Fibroblast of lung (primary cell): ENCODE results near the gene MOB1A. TPM values are rescaled to one million over a fixed set of nuclear protein-coding genes. Genes with fewer than 3 reads are reported as not detected.
A peak's percentile ranks its signal among the peaks of the same experiment; 100 is the strongest.

Experiments
- DNase-seq, 2 donors: peaks; one replicate each; pipeline versions ENCODE4 v3.0.0 to v3.0.0-alpha.2; 2010; ENCODE audit warnings: low read depth in 2 of 2
- H2AFZ ChIP-seq: 2 replicates; pipeline ENCODE4 v1.5.1; 2012; ENCODE audit warnings: low read length, control low read depth, inconsistent platforms
- H3K27ac ChIP-seq: 2 replicates; pipeline ENCODE4 v1.5.1; 2011; ENCODE audit warnings: low read length, control low read depth; ENCODE audit not compliant: insufficient read depth
- H3K27me3 ChIP-seq: 2 replicates; pipeline ENCODE4 v1.5.1; 2011; ENCODE audit warnings: mild to moderate bottlenecking, low read length; ENCODE audit not compliant: control insufficient read depth, insufficient read depth
- H3K36me3 ChIP-seq: 2 replicates; pipeline ENCODE4 v1.5.1; 2011; ENCODE audit warnings: low read length; ENCODE audit not compliant: control insufficient read depth, insufficient read depth
- H3K4me1 ChIP-seq: 2 replicates; pipeline ENCODE4 v1.5.1; 2011; ENCODE audit warnings: low read length; ENCODE audit not compliant: control insufficient read depth, insufficient read depth; ENCODE audit errors: extremely low read depth
- H3K4me2 ChIP-seq: 2 replicates; pipeline ENCODE4 v1.5.1; 2011; ENCODE audit warnings: low read length, control low read depth; ENCODE audit not compliant: insufficient read depth; ENCODE audit errors: extremely low read depth
- H3K4me3 ChIP-seq, 4 experiments: fragments of 200-600 bp in 1 of 4; sonication (generic) in 1 of 4; replicated peaks in 1 of 4; 2 replicates each; pipeline ENCODE4 v1.5.1; 2011 to 2016; ENCODE audit warnings: low read length in 4 of 4, low read depth in 3 of 4, mild to moderate bottlenecking in 3 of 4, control low read depth in 2 of 4, inconsistent platforms in 1 of 4, mixed read lengths in 1 of 4; ENCODE audit not compliant: insufficient read depth in 1 of 4; ENCODE audit errors: control extremely low read depth in 1 of 4
- H3K79me2 ChIP-seq: 2 replicates; pipeline ENCODE4 v1.5.1; 2012; ENCODE audit warnings: mild to moderate bottlenecking, low read length, inconsistent platforms; ENCODE audit not compliant: control insufficient read depth, insufficient read depth
- H3K9ac ChIP-seq: 2 replicates; pipeline ENCODE4 v1.5.1; 2011; ENCODE audit warnings: mild to moderate bottlenecking, low read length, control low read depth; ENCODE audit not compliant: insufficient read depth
- H3K9me3 ChIP-seq: 2 replicates; pipeline ENCODE4 v1.5.1; 2012; ENCODE audit warnings: low read depth, low read length; ENCODE audit not compliant: control insufficient read depth, insufficient read depth
- H4K20me1 ChIP-seq: 2 replicates; pipeline ENCODE4 v1.5.1; 2011; ENCODE audit warnings: low read length; ENCODE audit not compliant: control insufficient read depth, insufficient read depth; ENCODE audit errors: extremely low read depth
- CTCF ChIP-seq, 2 donors: IDR thresholded peaks in 1 of 2; conservative IDR thresholded peaks in 1 of 2; 1 replicate in 1 of 2; 2 replicates in 1 of 2; pipeline ENCODE4 v1.5.1; 2011 to 2012; ENCODE audit warnings: low read length in 2 of 2, control low read depth in 1 of 2, inconsistent platforms in 1 of 2, low read depth in 1 of 2, mild to moderate bottlenecking in 1 of 2
- EZH2 ChIP-seq: IDR thresholded peaks from 2 replicates; pipeline ENCODE4 v1.5.1; 2012; ENCODE audit warnings: low read length, control low read depth, mild to moderate bottlenecking; ENCODE audit errors: missing control alignments
- polyA plus RNA-seq, 2 donors: library from polyadenylated mRNA; depleted of rRNA in 1 of 2; stranded (reverse) in 1 of 2; unstranded in 1 of 2; fragments of >200 nt; gene quantifications; 2 replicates each; pipeline ENCODE4 v1.2.1, GENCODE V29; 2011 to 2012; ENCODE audit warnings: missing spikeins in 1 of 2
- total RNA-seq: library from RNA; depleted of rRNA; stranded (reverse); fragments of >200 nt; gene quantifications from 2 replicates; pipeline ENCODE4 v1.2.1, GENCODE V29; 2014

MOB1A gene
- total and polyA plus RNA-seq, 2 donors (not counting 1 experiment from before 2014, with no cell fraction given): 80.3 to 87.4 TPM

DNA sequence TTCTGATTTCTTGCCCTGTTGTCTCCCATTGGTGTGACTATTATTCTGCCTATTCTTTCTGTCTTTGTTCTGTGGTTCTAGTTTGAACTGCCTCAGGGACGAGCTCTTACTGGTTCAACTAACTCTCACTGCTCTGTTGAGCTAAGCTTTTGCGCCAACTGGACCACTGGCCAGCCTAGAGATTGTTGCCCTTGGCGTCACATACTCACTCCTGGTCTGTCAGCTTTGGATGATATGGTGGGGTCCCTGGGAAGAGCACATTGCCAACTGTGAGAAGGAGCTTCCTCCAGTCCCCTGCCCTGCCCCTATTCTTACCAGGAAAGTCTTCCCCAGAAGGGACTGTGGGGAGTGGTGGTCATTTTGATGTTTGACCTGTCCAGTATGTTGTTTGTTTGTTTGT is 25.8 kb upstream of the MOB1A start:
- Histone ChIP-seq H3K79me2 (peaks cover 63% of the 10 kb centered on the region), H2AFZ (no peak overlapping the region), H3K4me2 (no peak overlapping the region), H3K36me3 (peaks cover 2% of the 10 kb centered on the region), H3K4me1 (peaks cover 12% of the 10 kb centered on the region), H3K4me3 (no peak overlapping the region), H3K9ac (no peak overlapping the region), H4K20me1 (no peaks in the 10 kb centered on the region), H3K27ac (no peak overlapping the region), H3K9me3 (no peaks in the 10 kb centered on the region), H3K27me3 (no peaks in the 10 kb centered on the region)
- TF ChIP-seq EZH2 (no peak), CTCF (conservative IDR thresholded peaks at IDR 0.05 in 1 of 2, IDR thresholded peaks at IDR 0.05 in 1 of 2; ENCODE audit: low read depth in 1 of 2, low read length in 2 of 2) (no peak)
- DNase-seq: no peak

DNA sequence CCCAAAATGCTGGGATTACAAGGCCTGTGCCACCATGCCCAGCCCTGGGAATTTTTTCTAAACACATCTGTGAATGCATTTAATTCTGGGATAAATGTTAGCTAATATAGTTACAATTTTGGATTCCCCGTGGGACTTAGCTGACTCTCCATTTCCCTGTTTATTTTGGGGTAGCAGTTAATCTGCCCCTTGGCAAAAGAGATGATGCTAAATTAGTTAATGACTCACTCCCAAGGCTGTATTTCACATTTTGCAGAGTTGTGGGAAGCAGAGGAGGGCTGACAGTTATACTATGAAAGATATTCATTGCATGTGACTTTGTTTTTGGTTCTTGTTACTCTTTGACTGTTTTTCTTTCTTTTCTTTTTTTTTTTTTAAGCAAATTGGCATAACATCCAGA is 22.9 kb upstream of the MOB1A start:
- Histone ChIP-seq H3K4me2 (peak overlapping the region; percentile 46), H3K36me3 (no peaks in the 10 kb centered on the region), H3K4me1 (peaks cover 15% of the 10 kb centered on the region), H3K79me2 (peaks cover 52% of the 10 kb centered on the region), H3K9ac (no peak overlapping the region), H2AFZ (no peak overlapping the region), H3K27me3 (no peaks in the 10 kb centered on the region), H3K27ac (no peak overlapping the region), H4K20me1 (no peaks in the 10 kb centered on the region), H3K9me3 (no peaks in the 10 kb centered on the region), H3K4me3 (peak overlapping the region in 2 of 4 experiments; percentile 8 to 98)
- TF ChIP-seq CTCF (conservative IDR thresholded peaks at IDR 0.05 in 1 of 2, IDR thresholded peaks at IDR 0.05 in 1 of 2; ENCODE audit: low read depth in 1 of 2, low read length in 2 of 2) (no peak), EZH2 (no peak)
- DNase-seq: peak; percentile 37 to 87

DNA sequence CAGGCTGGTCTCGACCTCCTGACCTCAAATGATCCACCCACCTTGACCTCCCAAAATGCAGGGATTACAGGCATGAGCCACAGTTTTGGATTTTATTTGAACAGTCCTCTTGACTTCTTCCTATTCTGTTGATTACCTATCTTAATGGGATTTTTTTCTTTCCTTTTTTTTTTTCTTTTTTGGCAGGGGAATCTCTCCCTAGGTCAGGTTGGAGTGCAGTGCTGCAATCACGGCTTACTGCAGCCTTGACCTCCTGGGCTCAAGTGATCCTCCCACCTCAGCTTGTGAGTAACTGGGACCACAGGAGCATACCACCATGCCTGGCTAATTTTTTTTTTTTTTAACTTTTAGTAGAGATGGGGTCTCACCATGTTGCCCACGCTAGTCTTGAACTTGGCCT is 22.5 kb upstream of the MOB1A start:
- no peaks in the 10 kb centered on the region for H3K27me3 ChIP-seq
- peak overlapping the region in 2 of 4 experiments; percentile 8 to 98 for H3K4me3 ChIP-seq
- H3K36me3 ChIP-seq: no peaks in the 10 kb centered on the region
- H3K79me2 ChIP-seq: peaks cover 48% of the 10 kb centered on the region
- peaks cover 11% of the 10 kb centered on the region for H3K4me1 ChIP-seq
- no peak overlapping the region for H2AFZ ChIP-seq
- peak overlapping the region; percentile 46 for H3K4me2 ChIP-seq
- H3K9me3 ChIP-seq: no peaks in the 10 kb centered on the region
- no peak overlapping the region for H3K9ac ChIP-seq
- DNase-seq: no peak
- no peaks in the 10 kb centered on the region for H4K20me1 ChIP-seq
- no peak overlapping the region for H3K27ac ChIP-seq
- TF ChIP-seq EZH2: no peak
- no peak for TF ChIP-seq CTCF (conservative IDR thresholded peaks at IDR 0.05 in 1 of 2, IDR thresholded peaks at IDR 0.05 in 1 of 2; ENCODE audit: low read depth in 1 of 2, low read length in 2 of 2)
